Measurements from ENCODE around the gene TRIM59. TPM values are rescaled to one million over a fixed set of nuclear protein-coding genes. Genes with fewer than 3 reads are reported as not detected.

TRIM59 gene
- total RNA-seq, 1 donor from 2014 or later, result 120 TPM

GRCh38 chr3:160413613-160414248, 35.9 kb downstream of the TRIM59 start:
- peaks cover 31% of the 10 kb centered on the region for H4K20me1 ChIP-seq (ENCODE audit: low read depth)
- H3F3A ChIP-seq (ENCODE audit: low read depth), result peaks cover 35% of the 10 kb centered on the region
- no peak overlapping the region for H3K27ac ChIP-seq
- no peak overlapping the region for H3K4me2 ChIP-seq
- Mint-ChIP-seq H3K27me3 (ENCODE audit: insufficient read depth, low read depth) (no peaks in the 10 kb centered on the region), H3K9me3 (no peaks in the 10 kb centered on the region), H3K4me3 (no peak overlapping the region), H3K36me3 (peaks cover 31% of the 10 kb centered on the region), H3K4me1 (no peaks in the 10 kb centered on the region), H3K27ac (no peak overlapping the region)
- peaks cover 82% of the 10 kb centered on the region for H3K79me2 ChIP-seq (ENCODE audit: low read depth)
- peaks cover 45% of the 10 kb centered on the region for H3K36me3 ChIP-seq
- no peaks in the 10 kb centered on the region for H3K27me3 ChIP-seq
- no peak overlapping the region for H2AFZ ChIP-seq (replicated peaks)
- H3K9ac ChIP-seq, result no peak overlapping the region
- H3K9me3 ChIP-seq (ENCODE audit: low read depth), result no peaks in the 10 kb centered on the region
- H3K4me1 ChIP-seq, result no peaks in the 10 kb centered on the region
- TF ChIP-seq CTCF (IDR thresholded peaks at IDR 0.05) (peak; percentile 90), EZH2phosphoT487 (IDR thresholded peaks at IDR 0.05) (no peak), EZH2 (IDR thresholded peaks at IDR 0.05) (no peak)
- DNase-seq (ENCODE audit: low spot score), result peak; percentile 78
- H3K4me3 ChIP-seq, result no peak overlapping the region

GRCh38 chr3:160412477-160412876, 37.1 kb downstream of the TRIM59 start:
- Histone ChIP-seq H3K27me3 (no peaks in the 10 kb centered on the region), H3K79me2 (ENCODE audit: low read depth) (peaks cover 85% of the 10 kb centered on the region), H3K4me1 (no peaks in the 10 kb centered on the region), H3K9ac (no peak overlapping the region), H3K4me3 (no peak overlapping the region), H3K36me3 (peaks cover 52% of the 10 kb centered on the region), H3K27ac (no peak overlapping the region), H3K4me2 (no peak overlapping the region), H4K20me1 (ENCODE audit: low read depth) (peaks cover 41% of the 10 kb centered on the region), H3K9me3 (ENCODE audit: low read depth) (no peaks in the 10 kb centered on the region), H3F3A (ENCODE audit: low read depth) (peaks cover 42% of the 10 kb centered on the region), H2AFZ (replicated peaks) (no peak overlapping the region)
- DNase-seq (ENCODE audit: low spot score), result no peak
- Mint-ChIP-seq H3K27me3 (ENCODE audit: insufficient read depth, low read depth) (no peaks in the 10 kb centered on the region), H3K4me3 (no peak overlapping the region), H3K27ac (no peak overlapping the region), H3K9me3 (no peaks in the 10 kb centered on the region), H3K36me3 (peaks cover 33% of the 10 kb centered on the region), H3K4me1 (no peaks in the 10 kb centered on the region)
- TF ChIP-seq EZH2 (IDR thresholded peaks at IDR 0.05) (no peak), CTCF (IDR thresholded peaks at IDR 0.05) (no peak), EZH2phosphoT487 (IDR thresholded peaks at IDR 0.05) (no peak)

GRCh38 chr3:160409812-160410610, 39.6 kb downstream of the TRIM59 start:
- Histone ChIP-seq H3K79me2 (ENCODE audit: low read depth) (peaks cover 91% of the 10 kb centered on the region), H3K27me3 (no peaks in the 10 kb centered on the region), H3K27ac (no peak overlapping the region), H3K9ac (no peak overlapping the region), H3K4me2 (no peak overlapping the region), H3K9me3 (ENCODE audit: low read depth) (no peaks in the 10 kb centered on the region), H4K20me1 (ENCODE audit: low read depth) (peaks cover 35% of the 10 kb centered on the region), H3K4me1 (no peaks in the 10 kb centered on the region), H3K36me3 (peaks cover 47% of the 10 kb centered on the region), H2AFZ (replicated peaks) (no peak overlapping the region), H3K4me3 (no peak overlapping the region), H3F3A (ENCODE audit: low read depth) (peaks cover 36% of the 10 kb centered on the region)
- no peak for DNase-seq (ENCODE audit: low spot score)
- H3K36me3 Mint-ChIP-seq, result peaks cover 29% of the 10 kb centered on the region
- TF ChIP-seq CTCF (IDR thresholded peaks at IDR 0.05) (no peak), EZH2 (IDR thresholded peaks at IDR 0.05) (no peak), EZH2phosphoT487 (IDR thresholded peaks at IDR 0.05) (no peak)
- no peak overlapping the region for H3K4me3 Mint-ChIP-seq
- H3K9me3 Mint-ChIP-seq, result no peaks in the 10 kb centered on the region
- no peaks in the 10 kb centered on the region for H3K27me3 Mint-ChIP-seq (ENCODE audit: insufficient read depth, low read depth)
- no peaks in the 10 kb centered on the region for H3K4me1 Mint-ChIP-seq
- H3K27ac Mint-ChIP-seq, result no peak overlapping the region
